HL-60/S4 treated with retinoic acid at 250 ng/mL for 4 days and 3 days (cell line): ENCODE data around the gene POU2AF1.

Experiments used
- in situ Hi-C: fragments of 300-500 bp; cut with MboI; formaldehyde crosslinking; loops from 2 replicates; pipeline ENCODE4 v1.7.0; 2022; ENCODE audit warnings: low sequenced_read_pairs

The POU2AF1 gene

DNA sequence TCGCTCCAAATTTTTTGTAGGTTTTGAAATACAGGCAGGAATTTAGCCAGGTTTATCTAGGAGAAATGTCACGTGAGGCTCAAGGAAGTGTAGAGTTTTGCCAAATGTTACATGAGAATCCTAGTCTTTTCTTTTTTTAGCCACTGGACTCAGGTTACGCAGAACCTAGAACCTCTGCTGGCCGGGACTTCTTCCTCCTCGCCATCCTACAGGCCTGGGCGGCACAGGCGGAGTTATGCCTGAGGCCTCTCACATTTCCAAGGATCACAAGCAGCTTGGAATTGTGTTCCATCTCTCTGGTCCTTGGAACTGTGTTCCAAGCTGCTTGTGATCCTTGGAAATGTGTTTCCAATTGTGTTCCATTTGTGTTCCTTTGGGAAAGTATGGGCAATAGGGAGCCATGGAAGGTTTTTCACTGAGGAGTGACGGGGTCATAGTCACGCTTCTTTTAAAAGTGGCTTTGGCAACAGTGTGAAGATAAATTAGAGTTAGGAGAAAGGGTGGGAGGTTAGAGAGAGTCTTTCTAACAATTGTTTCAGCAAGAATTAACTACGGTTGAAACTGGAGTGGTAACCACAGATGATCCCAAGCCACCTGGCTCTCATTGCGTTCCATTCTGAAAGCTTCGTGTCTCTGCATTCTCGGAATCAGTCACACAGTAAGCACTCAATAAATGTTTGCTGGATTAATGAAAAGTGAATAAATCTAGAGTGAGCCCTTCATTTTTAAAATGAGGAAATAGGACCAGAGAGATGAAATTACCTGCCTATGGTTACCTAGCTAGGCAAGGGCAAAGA, 12.5 kb upstream of the POU2AF1 start:
- in situ Hi-C loops: no loop called here

- in situ Hi-C loops: no loop called here
Measured at GRCh38 chr11:111388842-111389241, 9.8 kb upstream of the POU2AF1 start.

DNA sequence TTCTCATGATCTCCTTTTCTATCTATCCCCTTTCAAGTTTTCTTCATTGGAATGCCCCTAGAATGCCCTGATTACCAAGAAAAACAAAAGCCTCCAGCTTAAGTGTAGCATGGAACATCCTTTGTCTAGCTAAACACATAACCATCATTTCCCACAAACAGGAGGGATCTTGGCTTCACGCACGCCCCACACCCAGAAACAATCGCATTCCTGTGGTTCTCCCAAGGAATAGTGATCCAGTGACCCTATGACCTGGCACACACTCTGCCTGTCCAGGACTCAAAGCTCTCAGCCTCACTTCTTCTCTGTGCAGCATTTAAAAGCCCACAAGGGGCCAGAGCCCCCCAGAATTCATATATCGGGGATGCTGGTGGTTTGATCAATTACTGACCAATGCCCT, 9.3 kb upstream of the POU2AF1 start:
- in situ Hi-C loops: no loop called here

- in situ Hi-C loops: no loop called here
Measured at GRCh38 chr11:111387363-111387762, 8.3 kb upstream of the POU2AF1 start.

GRCh38 chr11:111386611-111387150, 7.6 kb upstream of the POU2AF1 start:
- in situ Hi-C loops: no loop called here

DNA sequence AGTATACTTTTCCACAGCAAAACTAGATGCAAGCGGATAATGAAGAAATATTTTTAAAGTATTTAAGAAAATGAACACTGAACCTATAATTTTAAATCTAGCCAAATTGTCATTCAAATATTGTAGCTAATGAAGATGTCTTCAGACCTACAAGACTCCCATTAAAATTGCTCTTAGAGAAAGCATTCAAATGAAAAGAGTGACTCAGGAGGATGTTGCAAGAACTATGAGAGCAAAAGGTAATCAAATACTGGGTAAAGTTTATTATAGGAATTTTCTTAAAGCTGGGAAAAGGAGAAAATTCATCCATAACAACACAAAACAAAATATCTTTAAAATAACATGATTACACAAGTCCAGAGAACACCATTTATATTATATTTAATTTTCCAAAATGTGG, 5.4 kb upstream of the POU2AF1 start:
- in situ Hi-C loops: no loop called here

DNA sequence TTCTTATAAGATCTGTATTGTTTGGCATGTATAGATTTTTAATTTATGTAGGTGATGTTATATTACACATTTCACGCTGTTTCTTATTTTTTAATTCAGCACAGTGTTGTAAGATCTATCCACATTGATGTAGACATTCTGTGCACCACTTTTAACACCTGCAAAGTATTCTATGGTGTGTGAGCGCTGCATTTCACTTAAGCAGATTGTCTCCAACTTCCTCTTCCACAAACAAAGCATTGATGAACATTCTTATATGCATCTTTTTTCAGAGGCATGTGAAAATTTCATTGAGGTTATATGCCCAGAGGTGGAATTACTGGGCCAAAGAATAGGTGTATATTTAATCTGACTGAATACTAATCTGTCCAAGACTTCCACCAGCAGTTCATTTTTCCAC, 3.4 kb upstream of the POU2AF1 start:
- in situ Hi-C loops: no loop called here

- in situ Hi-C loops: no loop called here
Measured at GRCh38 chr11:111379602-111380136, 594 bp upstream of the POU2AF1 start.

GRCh38 chr11:111378185-111378860, 752 bp downstream of the POU2AF1 start:
- in situ Hi-C loops: no loop called here

- in situ Hi-C loops: no loop called here
Measured at GRCh38 chr11:111376181-111376871, 2.7 kb downstream of the POU2AF1 start.

DNA sequence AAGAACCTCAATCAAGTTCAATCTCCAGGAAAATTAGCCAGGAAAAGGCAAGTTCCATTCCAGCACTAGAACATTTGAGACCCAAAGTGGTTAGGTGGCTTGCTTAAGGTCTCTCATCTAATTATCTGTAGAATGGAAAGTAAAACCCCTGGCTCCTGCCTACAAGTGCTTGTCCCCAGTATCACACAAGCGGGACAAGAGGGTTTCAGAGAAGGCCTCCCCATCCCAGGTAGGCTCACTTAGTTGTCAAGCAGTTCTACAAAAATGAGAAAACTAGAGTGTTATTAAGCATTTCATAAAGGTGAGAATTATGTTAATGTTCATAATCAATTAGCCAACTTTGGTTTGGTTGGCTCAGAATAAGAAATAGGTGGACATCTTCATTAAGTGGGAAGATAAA, 5.5 kb downstream of the POU2AF1 start:
- in situ Hi-C loops: no loop called here

GRCh38 chr11:111372538-111372937, 6.5 kb downstream of the POU2AF1 start:
- in situ Hi-C loops: no loop called here

- in situ Hi-C loops: no loop called here
Measured at GRCh38 chr11:111370902-111371578, 8.0 kb downstream of the POU2AF1 start.

DNA sequence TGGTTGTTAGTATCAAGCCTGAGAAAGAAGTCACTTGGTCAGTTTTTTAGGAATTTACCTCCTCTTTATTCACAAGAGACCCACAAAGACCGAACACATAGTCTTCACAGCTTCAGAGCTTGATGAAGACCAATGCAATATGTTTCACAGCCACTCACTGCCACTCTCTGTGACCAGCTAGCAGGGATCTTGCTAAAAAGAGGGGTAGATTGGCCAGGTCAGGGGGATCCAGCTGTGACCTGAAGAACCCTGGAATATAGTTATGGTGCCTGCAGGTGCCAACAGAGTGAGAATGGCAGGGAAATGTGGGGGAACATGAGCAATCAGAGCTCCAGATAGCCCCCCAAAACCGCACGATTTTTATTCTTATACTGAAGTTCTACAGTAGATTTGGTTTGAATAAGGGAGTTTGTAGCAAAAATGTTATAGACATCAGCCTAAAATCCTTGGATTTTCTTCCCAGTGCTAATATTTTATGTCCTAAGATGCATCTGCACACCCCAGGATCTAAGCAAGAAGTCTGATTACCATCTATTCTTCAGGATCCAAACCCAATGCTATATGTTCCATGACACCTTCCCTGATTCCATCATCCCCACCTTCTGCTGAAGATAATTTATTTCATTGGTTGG, 8.7 kb downstream of the POU2AF1 start:
- in situ Hi-C loops: no loop called here

DNA sequence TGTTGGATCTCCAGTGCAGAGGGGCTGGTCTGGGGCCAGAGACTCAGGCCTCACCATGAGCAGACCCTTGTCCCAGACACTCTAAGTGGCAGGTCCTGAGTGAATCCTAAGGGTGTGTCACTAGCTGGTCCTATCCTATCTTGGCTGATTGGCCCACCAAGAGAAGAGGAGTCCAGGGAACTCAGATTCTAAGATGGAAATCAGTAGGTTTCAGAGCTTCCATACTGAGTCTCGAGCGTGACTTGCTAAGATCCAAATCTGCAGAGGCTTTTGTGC, 10.9 kb downstream of the POU2AF1 start:
- in situ Hi-C loops: no loop called here

GRCh38 chr11:111367411-111368284, 11.4 kb downstream of the POU2AF1 start:
- in situ Hi-C loops: no loop called here

DNA sequence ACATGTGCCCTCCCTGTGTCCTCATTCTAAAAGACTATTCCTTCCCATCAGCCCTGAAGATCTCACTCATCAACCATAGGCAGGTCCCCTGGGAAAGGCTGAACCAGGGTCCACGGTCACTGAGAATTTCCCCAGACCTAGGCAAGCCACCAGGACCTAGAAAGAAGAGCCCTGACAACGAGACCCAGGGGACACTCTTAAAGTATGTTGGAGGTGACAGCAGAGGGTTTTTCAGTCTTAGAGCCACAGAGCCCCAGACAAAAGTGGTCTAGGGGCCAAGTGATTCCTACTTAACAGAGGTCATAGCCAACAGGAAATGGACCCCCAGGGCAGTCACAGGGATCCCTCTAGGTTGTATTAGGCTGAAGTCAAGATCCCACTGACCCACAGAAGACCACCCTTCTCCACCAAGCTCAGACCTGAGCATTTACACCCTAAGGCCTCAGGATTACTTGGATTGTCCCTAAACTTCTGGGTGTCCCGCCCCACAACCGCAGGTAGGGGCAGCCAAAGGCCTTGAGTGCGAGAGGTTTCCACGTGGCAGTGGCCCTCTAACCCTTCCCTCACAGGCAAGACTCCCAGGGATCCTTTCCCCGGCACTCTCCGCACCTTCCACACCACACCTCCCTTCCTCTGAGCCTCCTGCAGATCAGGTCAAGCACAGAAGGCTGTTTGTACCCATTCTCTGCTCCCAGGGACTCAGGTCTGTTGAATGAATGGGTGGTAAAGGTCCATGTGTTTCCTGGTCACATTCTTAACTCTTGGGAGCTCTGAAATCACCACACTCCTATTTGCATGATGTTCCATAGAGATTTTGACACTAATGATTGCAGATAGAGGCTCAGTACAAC, 12.3 kb downstream of the POU2AF1 start:
- in situ Hi-C loops: no loop called here

GRCh38 chr11:111365722-111366559, 13.1 kb downstream of the POU2AF1 start:
- in situ Hi-C loops: no loop called here
